Measurements from ENCODE around the gene DDX49. TPM values are rescaled to one million over a fixed set of nuclear protein-coding genes. Genes with fewer than 3 reads are reported as not detected.
A peak's percentile ranks its signal among the peaks of the same experiment; 100 is the strongest.

DDX49 gene
- total RNA-seq, 4 donors from 2014 or later, result 31.8 to 61.2 (median 35.5) TPM

DNA sequence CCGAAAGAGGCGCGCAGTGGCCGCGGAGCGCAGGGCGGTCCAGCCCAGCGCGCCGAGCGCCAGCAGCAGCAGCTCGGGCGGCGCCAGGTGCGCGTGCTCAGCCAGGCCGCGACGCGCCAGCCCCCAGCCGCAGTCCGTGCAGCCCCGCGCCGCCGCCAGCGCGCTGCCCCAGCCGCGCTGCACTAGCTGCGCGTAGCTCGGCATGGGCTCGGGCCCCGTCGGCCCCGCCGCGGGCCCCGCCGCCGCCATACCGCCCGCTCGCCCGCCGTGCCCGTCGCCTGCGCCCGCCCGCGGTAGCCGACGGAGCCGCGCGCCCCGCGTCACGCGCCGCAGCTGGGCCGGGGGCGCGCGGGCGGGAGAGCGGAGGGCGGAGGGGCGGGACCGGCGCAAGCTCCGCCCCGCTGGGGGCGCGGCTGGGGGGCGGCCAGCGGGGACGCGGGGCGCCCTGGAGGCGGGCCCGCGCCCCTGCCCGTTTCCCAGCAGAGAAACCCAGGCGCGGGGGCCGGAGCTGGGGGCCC is 23.6 kb upstream of the DDX49 start, which contains the start of gene CERS1:
Gene CERS1 (minus strand): TSS at position 335 of the 518 bp plus-strand sequence. CDS start 86 bp downstream, at position 249.
- no peak for DNase-seq (ENCODE audit: low spot score in 2 of 2)
- H3K4me3 ChIP-seq, result peak within 1 kb of the TSS; percentile 43 to 67 (median 54)
- H3K9me3 ChIP-seq, result no peaks in the 10 kb centered on the region
- H3K27me3 ChIP-seq, result peaks cover 0 to 27% of the 10 kb centered on the region in 2 donors
- 1 to 3% methylated on average over 20 to 29 of the region's 89 CpGs for WGBS, 2 donors
- H3K4me1 ChIP-seq, result peaks cover 0 to 41% (median 9%) of the 10 kb centered on the region in 4 donors
- H3K36me3 ChIP-seq, result peaks cover 0 to 35% (median 5%) of the 10 kb centered on the region in 3 donors
- peak within 1 kb of the TSS; percentile 48 to 93 (median 77) for H3K27ac ChIP-seq
- TF ChIP-seq EP300 (IDR thresholded peaks at IDR 0.05) (no peak), POLR2A (IDR thresholded peaks at IDR 0.05) (no peak)
- TF ChIP-seq, protein P1, sequence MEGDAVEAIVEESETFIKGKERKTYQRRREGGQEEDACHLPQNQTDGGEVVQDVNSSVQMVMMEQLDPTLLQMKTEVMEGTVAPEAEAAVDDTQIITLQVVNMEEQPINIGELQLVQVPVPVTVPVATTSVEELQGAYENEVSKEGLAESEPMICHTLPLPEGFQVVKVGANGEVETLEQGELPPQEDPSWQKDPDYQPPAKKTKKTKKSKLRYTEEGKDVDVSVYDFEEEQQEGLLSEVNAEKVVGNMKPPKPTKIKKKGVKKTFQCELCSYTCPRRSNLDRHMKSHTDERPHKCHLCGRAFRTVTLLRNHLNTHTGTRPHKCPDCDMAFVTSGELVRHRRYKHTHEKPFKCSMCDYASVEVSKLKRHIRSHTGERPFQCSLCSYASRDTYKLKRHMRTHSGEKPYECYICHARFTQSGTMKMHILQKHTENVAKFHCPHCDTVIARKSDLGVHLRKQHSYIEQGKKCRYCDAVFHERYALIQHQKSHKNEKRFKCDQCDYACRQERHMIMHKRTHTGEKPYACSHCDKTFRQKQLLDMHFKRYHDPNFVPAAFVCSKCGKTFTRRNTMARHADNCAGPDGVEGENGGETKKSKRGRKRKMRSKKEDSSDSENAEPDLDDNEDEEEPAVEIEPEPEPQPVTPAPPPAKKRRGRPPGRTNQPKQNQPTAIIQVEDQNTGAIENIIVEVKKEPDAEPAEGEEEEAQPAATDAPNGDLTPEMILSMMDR (IDR thresholded peaks at IDR 0.05), result no peak

DNA sequence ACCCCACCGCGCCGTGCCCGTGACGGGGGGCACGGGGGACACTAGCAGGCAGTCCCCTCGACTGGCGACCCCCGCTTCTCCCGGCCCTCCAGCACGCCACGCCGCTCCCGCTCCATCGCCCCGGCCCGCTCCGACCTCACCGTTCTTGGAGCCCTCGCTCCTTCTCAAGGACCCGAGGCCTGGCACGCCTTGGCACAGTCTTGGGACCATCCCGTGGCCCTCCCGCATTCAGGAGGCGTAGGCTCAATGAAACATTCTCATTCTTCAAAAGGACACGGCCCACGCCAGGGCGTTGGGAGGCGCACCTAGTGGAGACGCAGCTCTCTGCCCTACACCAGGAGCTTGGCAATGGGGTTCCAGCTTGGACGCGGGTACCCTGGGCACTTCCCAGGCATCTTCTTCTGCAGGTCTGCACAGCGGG is 23.1 kb upstream of the DDX49 start:
- TF ChIP-seq, protein P1 (IDR thresholded peaks at IDR 0.05), result no peak
- TF ChIP-seq POLR2A (IDR thresholded peaks at IDR 0.05) (no peak), EP300 (IDR thresholded peaks at IDR 0.05) (peak in 1 of 2 donors; percentile 11)

DNA sequence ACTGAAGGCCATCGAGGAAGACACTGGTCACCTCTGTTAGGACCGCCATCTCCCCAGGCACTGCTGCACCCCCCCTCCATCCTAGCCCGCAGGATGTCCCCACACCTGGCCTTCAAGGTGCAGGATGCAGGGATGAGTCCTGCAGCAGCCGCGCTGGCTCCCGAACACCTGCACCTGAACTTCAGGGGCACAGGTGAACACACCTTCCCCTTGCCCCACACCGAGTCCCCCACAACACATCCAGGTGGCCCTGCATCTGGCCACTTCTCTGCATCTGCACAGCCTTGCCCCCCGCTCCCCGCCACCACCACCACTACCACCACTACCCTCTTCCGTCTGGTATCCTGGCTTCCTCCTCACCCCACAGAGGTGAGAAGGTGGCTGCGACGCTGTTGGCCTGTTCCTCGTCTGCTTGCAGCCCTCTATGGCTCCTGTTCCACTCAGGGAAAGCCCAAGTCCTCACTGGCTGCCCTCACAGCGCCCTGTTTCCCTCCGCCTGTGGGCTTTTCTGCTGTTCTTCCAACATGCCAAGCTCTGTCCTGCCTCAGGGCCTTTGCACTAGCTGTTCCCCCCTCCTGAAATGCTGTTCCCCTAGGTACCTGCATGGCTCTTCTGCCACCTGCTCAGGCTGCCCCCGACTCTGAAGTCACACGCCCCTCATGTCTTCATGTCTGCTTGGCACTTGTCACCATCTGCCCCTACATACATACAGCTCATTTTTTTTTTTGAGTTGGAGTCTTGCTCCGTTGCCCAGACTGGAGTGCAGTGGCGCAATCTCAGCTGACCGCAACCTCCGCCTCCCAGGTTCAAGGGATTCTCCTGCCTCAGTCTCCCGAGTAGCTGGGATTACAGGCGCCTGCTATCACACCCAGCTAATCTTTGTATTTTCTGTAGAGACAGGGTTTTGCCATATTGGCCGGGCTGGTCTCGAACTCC is 22.2 kb upstream of the DDX49 start:
- 90 to 91% methylated on average over 25 of the region's 25 CpGs for WGBS, 2 donors
- Histone ChIP-seq H3K27me3 (peaks cover 0 to 27% of the 10 kb centered on the region in 2 donors), H3K4me1 (peaks cover 0 to 41% (median 9%) of the 10 kb centered on the region in 4 donors), H3K4me3 (no peak overlapping the region), H3K9me3 (no peaks in the 10 kb centered on the region), H3K36me3 (peaks cover 0 to 43% (median 5%) of the 10 kb centered on the region in 3 donors), H3K27ac (peak overlapping the region in 2 of 4 donors; percentile 28 to 85)
- DNase-seq (ENCODE audit: low spot score in 2 of 2), result no peak
- TF ChIP-seq EP300 (IDR thresholded peaks at IDR 0.05) (no peak), POLR2A (IDR thresholded peaks at IDR 0.05) (no peak)
- TF ChIP-seq, protein P1 (IDR thresholded peaks at IDR 0.05), result no peak

More for the DNA sequence above, 23.1 kb upstream of the DDX49 start:
- Histone ChIP-seq H3K4me1 (peaks cover 0 to 41% (median 9%) of the 10 kb centered on the region in 4 donors), H3K27me3 (peaks cover 0 to 27% of the 10 kb centered on the region in 2 donors), H3K27ac (peak overlapping the region in 3 of 4 donors; percentile 48 to 85 (median 55)), H3K9me3 (no peaks in the 10 kb centered on the region), H3K4me3 (peak overlapping the region in 2 of 4 donors; percentile 12 to 67), H3K36me3 (peaks cover 0 to 35% (median 5%) of the 10 kb centered on the region in 3 donors)
- DNase-seq (ENCODE audit: low spot score in 2 of 2), result no peak
- 22 to 40% methylated on average over 7 to 20 of the region's 33 CpGs for WGBS, 2 donors

DNA sequence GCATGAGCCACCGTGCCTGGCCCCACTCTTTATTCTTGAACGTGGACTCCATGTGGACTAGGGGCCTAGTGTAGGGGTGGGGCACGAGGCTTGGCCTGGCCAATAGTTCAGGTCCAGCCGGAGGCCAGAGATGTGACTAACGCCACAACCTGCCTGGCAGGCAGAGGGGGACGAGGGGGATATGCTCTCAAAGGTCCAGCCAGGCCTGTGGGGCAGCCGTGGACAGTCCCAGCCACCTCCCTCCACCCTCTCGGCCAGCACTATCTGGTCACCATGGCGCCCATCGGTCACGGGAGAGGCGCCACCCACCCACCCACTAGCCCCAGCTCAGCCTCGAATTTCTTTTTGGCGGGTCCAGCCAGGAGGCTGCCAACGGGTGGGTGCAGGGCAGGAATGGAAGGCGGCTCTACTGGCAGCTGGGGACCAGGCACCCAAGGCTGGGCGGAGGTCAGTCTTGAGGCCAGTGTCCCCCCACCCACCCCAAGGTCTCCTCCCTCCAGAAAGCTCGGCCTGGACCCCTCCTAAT is 21.4 kb upstream of the DDX49 start:
- TF ChIP-seq EP300 (IDR thresholded peaks at IDR 0.05) (no peak), POLR2A (IDR thresholded peaks at IDR 0.05) (no peak)
- TF ChIP-seq, protein P1 (IDR thresholded peaks at IDR 0.05), result no peak
- H3K36me3 ChIP-seq, result peaks cover 0 to 48% (median 5%) of the 10 kb centered on the region in 3 donors
- WGBS, 2 donors, result 42 to 43% methylated on average over 7 to 14 of the region's 18 CpGs
- no peak for DNase-seq (ENCODE audit: low spot score in 2 of 2)
- H3K27me3 ChIP-seq, result peaks cover 0 to 27% of the 10 kb centered on the region in 2 donors
- H3K4me1 ChIP-seq, result peaks cover 0 to 41% (median 9%) of the 10 kb centered on the region in 4 donors
- no peak overlapping the region for H3K4me3 ChIP-seq
- H3K27ac ChIP-seq, result peak overlapping the region in 2 of 4 donors; percentile 28 to 61
- no peaks in the 10 kb centered on the region for H3K9me3 ChIP-seq
